MM.1S (cell line): ENCODE data around the gene GPR107.

Experiments used
- CTCF ChIP-seq: fragments of 300-600 bp; sonication (generic); IDR thresholded peaks from 2 replicates; pipeline ENCODE4 v1.5.1; 2016; ENCODE audit warnings: antibody characterized with exemption, low read length, mixed read lengths
- EZH2 ChIP-seq: fragments of 300-600 bp; sonication (generic); optimal IDR thresholded peaks from 2 replicates; pipeline ENCODE3; 2017; ENCODE audit warnings: low read depth, mild to moderate bottlenecking, antibody characterized with exemption, low read length, mixed read lengths
- EZH2phosphoT487 ChIP-seq: fragments of 300-600 bp; sonication (generic); IDR thresholded peaks from 2 replicates; pipeline ENCODE4 v1.6.1; 2018; ENCODE audit warnings: antibody characterized with exemption, low read length

GRCh38 chr9:130183133-130183762, 129.5 kb downstream of the GPR107 start:
- TF ChIP-seq CTCF (no peak), EZH2phosphoT487 (no peak), EZH2 (no peak)
